GM10847 (cell line): ENCODE results near the gene NRG2.

Experiments used
- POLR2A ChIP-seq: IDR thresholded peaks from 2 replicates; pipeline ENCODE4 v1.6.1; 2011; ENCODE audit not compliant: insufficient read length; ENCODE audit errors: extremely low read depth

The NRG2 gene

DNA sequence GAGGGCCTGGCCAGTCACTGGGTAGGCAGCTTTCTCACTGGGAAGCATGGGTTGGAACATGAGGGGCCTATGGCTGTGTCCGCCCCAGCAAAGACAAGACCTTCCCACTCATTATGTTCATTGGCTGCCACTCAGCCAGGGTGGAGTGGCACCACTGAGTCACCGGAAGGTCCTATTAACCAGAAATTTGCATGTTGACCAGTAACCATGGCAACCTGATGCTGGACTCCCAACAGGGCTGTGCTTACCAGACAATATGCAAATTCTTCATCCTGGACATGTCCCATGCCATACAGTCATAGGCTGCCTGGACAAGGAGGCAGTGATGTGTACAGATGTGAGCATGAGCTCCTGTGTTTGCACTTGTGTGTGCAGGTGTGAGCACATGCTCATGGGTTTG lies 180.8 kb downstream of the NRG2 start:
- no peak for TF ChIP-seq POLR2A

DNA sequence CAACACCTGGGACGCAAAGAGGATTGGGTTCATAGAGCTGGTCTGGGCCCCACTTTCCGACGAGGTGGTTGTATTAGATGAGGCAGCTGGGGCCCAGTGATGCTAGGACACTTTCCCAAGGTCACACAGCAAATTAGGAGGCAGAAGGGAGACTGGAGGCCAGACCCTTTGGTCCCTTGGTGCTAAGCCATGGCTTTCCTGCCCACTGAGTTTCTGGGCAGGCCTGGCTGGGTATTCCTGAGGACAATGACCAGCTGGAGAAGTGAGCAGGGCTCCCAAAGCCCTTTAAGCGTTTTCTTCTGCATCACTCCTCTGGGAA lies 181.3 kb downstream of the NRG2 start:
- no peak for TF ChIP-seq POLR2A

DNA sequence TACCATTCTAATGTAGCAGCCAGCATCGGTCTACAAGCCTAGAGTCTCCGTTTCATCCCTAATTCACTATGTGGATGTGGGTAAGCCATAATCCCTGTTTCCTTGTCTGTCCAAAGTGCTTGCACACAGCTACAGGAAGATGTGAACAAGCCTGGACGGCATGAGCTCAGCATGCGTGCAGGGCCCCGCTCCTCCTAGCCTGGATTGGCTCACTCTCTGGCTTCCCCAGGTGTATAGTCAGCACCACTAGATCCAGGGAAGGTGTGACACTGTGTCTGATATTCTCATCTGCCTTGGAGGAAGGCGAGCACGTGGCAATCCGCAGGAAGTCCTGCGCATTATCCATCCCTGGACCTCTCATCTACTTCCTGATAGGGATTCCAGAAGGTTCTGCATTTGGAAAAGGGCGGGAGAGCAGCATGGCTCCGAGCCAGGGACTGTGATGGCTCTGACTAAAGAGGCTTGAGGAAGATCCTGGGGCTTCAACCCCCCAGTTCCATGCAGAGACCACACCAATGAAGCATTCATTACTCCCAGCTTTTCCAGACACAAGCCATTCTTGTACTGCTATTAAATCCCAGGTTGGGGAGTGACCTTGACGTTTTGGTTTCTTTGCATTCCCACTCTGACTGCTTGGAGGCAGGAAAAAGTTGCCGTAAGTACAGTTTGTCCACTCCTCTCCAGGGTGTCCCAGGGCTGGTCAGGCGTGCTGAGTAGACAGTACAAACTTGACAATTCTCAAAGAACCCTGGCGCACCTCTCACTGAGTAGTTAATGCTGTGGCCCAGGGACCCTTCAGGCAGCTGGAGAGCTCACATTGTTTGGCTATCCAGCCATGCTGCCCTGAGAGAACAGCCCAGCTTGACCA lies 181.8 kb downstream of the NRG2 start:
- TF ChIP-seq POLR2A, result no peak

DNA sequence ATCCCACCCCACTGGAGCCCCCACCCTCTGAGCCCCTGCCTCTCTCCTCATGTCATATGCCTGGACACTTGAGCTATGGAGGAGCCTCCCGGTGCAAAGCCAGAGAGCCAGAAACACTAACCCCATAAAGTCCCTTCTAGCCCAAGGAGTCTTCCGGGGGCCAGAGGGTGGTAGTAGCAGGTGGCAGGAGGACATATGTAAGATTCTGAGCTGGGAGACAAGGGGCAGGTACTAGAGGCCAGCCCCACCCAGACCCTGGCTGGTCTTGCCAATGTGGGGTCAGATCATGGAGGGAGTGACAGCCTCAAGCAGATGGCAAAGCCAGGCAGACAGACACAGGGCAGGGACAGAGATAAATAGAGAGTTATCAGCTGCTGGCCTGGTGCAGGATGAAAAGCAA lies 184.1 kb downstream of the NRG2 start:
- TF ChIP-seq POLR2A, result no peak

DNA sequence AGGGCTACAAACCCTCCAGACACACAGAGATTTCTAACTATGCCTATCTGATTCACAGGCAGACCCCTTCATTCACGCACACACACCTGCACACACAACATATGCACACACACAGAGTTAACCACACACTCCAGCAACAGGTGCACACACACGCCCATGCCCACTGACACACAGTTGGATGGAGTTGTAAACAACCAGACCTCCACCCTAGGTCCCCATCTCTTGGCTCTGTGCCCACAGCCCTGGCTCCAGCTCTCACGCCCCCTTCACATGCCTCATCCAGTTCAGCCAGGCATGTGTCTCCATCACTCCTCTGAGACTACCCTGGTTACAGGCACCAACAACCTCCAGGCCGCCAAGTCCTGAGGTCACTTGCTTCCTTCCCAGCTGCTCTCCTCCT lies 186.4 kb downstream of the NRG2 start:
- no peak for TF ChIP-seq POLR2A

DNA sequence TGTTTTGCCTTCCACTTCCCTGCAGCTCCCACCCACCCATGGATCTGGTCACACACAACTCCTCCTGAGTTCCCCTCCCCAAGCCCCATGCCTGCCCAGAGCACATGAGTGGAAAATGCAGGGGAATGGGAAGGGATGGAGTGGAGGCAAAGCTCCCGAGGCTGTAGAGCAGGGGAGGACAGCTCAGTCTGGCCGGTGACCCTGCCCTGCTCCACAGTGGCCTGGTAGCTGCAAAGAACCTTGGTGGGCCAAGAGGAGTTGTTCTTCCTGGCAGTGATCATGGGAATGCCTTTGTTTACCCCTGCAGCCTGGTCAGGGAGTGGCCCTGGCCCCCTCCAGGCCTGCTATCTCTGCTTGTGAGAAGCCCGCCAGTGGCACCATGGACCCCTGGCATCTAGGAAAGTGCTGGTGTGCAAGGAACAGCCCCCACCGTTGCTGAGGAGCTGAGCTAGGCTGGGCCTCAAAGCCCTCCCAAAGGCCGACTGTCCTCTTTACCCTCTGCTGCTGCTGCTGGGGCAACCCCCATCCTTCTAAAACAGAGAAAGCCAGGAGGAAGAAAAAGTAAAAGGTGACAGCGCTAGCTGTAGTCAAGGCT lies 187.1 kb downstream of the NRG2 start:
- TF ChIP-seq POLR2A, result no peak

DNA sequence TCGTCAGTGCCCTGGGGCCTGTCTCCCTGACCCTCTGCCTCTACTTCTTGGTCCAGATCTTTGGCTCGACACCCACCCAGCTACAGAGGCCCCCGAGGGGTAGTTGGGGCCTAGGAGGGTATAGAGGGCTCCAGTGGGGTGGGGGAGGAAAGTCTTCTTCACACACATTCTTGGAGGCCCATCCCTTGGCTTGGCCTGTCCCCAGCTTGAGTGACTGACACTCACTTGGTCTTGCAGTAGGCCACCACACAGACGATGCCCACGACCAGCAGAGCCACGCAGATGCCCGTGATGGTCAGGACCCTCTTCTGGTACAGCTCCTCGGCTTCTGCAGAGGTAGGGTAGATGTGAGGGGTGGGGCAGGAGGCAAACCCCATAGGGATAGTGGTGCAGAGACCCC lies 187.6 kb downstream of the NRG2 start:
- TF ChIP-seq POLR2A, result no peak

DNA sequence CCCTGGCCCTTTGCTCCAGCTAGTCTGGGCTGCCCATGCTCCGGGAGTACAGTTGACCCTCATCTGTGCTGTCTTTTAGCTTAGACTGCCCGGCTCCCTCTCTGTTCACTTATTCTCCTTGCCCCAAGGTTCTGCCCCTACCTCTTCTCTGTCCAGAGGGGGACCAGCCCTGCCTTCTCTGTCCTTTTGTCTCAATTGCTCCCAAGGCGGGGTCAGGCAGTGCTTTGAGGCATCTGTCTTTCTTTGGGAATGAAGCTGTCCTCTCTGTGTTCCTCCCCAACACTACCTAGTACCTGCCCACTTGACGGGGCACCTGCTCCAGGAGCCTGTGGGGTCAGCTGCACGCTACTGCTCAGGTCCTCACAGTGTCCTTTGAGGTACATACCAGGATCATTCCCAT lies 188.1 kb downstream of the NRG2 start:
- no peak for TF ChIP-seq POLR2A

DNA sequence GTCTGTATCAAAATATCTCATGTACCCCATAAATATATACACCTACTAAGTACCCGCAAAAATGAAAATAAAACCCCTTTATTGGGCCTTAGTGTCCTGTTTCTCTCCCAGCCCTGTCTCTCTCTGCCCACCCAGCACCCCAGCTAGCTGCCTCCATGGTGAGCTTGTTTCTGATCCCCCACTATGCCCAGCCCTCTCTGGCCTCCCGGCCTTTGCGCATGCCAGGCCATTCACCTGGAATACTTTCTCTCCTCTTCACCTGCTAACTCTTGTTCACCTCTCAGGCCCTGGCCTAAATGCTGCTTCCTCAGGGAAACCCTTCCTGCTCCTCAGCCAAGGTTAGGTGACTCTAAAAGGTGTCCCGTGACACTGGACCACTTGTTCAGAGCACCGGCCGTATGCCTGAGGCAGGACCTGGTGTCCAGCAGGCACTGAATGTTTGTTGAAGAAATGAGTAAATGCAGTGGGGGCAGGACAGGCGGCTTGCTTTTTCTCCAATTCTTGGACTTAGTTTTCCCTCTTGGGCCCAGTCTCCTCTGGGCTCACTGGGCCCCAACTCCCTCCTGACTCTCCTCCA lies 189.0 kb downstream of the NRG2 start:
- no peak for TF ChIP-seq POLR2A

DNA sequence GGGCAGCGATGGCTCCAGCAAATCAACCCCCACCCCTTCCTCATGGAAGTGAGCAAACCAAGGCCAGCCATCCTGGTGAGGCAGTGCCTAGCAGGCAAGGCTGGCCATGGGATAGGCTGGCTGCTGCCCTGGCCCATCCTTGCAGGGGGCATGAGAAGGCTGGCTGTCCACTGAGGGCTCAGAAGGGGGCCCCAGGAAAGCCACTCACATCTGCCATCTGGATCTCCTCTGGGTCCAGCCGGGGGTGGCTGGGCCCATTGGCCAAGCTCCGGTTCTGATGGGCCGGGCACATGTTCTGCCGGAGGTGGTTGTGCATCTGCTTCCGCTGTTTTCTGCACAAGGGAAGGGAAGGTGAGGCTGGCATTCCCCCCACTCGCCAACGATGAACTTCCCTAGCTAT lies 190.4 kb downstream of the NRG2 start:
- no peak for TF ChIP-seq POLR2A

DNA sequence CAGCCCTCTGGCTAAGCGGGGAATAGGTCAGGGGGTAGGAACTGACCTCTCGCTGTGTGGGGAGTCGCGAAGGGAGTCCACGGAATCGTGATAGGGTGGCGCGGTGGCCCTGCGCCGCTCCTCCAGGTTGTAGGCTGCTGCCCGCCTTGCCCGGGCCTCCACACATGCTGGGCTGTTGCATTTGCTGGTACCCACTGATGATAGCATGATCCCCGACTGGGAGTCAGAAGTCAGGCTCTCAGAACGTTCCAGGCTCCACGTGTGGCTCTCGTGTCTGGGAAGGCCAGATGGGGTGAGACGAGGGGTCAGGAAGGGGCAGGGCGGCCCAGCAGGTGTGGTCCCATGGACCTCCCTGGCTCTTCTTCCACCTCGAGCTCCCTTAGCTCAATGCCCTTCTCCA lies 191.5 kb downstream of the NRG2 start:
- TF ChIP-seq POLR2A, result no peak

DNA sequence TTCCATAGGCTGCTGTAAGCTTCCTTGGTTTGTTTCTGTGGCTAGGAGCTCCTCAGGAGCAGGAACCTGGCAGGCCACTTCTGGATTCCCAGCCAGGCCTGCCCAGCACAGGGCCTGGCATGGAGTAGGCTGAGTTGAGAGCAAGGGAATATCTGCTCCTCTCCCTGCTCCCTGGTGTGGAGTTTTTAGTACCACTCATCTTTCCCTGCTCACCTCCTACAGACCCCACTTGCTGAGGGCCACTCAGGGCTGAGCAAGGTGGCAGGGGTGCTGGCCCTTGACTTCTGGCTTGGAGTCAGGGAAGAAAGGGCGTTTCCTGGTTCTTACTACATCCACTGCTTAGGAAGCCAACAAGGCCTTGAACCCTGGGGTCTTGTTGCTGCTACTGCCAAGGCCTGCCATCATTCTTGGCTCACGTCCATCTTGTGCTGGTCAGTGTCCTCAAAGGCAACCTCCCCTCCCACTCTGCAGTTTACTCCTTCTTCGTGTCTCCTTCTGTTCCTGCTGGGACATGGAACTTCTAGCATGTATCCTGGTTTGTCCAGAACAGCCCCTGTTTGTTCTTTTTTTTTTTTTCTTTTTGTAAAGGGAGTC lies 192.6 kb downstream of the NRG2 start:
- no peak for TF ChIP-seq POLR2A

DNA sequence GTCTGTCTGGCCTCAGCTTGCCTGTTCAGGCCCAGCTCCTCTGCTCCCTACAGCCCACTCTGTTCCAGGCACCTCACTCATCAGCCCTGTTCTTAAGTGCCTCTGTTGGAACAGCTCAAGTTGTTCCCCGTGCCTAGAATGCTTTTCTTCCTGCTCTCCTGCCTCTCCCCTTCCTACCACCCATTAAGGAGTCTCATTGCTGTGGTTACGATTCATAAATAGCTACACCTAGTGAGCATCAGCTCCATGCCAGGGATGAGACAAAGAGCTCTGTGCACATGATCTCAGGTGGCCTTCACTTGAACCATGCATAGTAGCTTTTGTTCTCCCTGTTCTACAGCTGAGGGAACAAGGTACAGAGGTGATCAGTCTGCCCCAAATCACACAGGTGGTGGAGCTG lies 193.2 kb downstream of the NRG2 start:
- TF ChIP-seq POLR2A, result no peak

DNA sequence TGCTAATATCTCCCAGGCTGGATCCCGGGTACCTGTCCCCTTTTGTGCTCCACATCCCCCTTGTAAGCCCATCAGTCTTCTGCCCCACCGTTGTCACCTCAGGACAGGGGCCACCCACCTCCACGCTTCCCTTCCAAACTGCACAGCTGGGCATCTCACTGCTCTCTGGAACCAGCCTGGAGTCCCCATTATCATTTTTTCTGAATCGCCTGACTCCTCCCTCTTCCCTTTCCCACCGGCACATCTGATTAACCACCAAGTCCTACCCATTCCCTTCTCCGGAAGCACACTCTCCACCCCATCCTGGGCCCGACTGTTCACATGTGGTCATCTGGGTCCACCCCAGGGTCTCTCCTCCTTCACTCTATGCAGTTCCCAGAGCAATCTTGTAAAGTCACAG lies 193.6 kb downstream of the NRG2 start:
- TF ChIP-seq POLR2A, result no peak

DNA sequence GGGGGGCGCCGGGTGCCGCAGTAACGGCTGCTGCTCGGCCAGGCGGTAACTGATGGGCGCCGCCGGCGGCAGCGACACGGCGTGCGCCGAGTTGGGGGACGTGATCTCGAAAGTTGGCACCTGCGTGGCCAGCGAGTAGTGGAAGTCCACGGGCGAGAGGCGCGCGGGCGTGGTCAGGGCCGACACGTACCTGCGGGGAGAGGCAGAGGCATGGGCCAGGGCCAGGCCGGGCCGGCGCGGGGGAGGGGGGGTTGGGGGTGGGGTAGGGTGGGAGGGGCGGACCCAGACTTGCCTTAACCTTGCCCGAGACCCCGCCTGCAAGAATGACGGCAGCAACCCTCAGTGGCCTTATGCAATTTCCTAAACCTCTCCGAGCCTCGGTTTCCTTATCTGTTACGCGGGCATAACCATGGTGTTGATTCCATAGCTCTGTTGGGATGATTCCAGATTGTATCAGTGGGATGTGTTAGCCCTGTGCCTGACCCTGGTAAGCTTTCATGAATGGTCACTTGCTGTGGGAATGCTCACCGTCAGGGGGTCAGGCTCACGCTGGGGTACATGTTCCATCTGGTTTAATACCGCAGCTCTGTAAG lies 194.5 kb downstream of the NRG2 start:
- TF ChIP-seq POLR2A, result no peak

DNA sequence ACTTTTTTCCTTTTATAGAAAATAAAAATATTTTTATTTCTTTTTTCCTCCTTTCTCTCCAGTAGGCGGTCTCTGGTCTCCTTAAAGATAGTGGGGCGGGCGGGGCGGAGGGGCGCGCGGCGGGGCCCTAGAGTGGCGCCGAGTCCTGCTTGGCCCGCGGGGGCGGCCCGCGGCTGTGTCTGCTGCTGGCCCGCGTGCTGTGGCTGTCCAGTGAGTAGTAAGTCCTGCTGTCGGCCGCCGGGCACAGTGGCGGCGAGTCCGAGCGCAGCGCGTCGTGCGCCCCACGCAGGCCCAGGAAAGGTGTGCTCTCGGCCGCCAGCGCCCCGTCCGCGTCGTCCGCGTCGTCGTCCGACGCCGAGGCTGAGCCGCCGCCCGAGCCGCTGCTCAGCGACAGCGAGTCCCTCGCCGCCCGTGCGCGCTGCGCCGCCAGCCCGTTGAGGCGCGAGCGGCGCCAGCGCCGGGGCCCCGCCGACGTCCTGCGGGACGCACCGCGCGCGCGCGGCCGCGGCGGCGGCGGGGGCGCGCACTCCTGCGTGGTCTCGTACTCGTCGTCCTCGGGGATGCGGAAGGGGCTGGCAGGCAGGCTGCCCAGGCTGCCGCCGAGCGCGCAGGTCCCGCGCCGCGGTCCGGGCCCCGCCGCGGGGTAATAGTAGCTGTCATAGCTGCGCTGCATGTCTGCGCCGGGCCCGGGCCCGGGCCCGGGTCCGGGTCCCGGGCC lies 195.2 kb downstream of the NRG2 start:
- TF ChIP-seq POLR2A, result no peak

DNA sequence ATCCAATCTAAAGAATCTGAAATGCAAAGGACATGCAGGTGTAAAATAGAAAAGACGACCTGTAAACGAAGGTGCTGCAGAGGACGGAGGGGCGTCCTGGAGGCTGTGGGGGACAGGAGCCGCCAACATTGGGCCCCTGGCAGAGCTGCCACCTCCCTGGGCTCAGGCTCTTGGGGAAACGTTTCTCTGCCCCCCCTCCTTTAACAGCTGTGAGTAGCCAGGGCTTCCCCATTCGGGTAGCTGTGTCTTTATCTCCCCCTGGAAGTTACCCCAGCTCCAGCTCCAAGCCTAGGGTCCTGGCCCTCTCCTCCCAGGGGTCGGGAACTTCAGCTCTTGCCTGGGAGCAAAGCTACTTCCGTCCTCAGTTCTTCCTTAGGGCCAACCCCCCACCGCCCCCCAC lies 196.0 kb downstream of the NRG2 start:
- no peak for TF ChIP-seq POLR2A
